CD14-positive monocyte (primary cell): ENCODE data around the gene CDH4. TPM values are rescaled to one million over a fixed set of nuclear protein-coding genes. Genes with fewer than 3 reads are reported as not detected.

Source experiments
- DNase-seq, 3 donors: peaks; one replicate each; pipeline ENCODE4 v3.0.0-alpha.2; 2011 to 2022
- H2AFZ ChIP-seq: 2 replicates; pipeline ENCODE4 v1.6.0; 2012; ENCODE audit warnings: mild to moderate bottlenecking, low read depth, low read length, inconsistent platforms; ENCODE audit not compliant: insufficient read depth, poor library complexity, severe bottlenecking
- H3K27ac ChIP-seq, 2 donors: 1 replicate in 1 of 2; 2 replicates in 1 of 2; pipeline ENCODE4 v1.5.1; 2012 to 2013; ENCODE audit warnings: low read length in 2 of 2, control low read depth in 1 of 2, inconsistent platforms in 1 of 2, low read depth in 1 of 2, mild to moderate bottlenecking in 1 of 2
- H3K27me3 ChIP-seq, 2 donors: one replicate each; pipeline versions ENCODE4 v1.6.0 to v1.6.1; 2011 to 2013; ENCODE audit warnings: low read length in 2 of 2; ENCODE audit not compliant: control insufficient read depth in 2 of 2, insufficient read depth in 2 of 2
- H3K36me3 ChIP-seq, 2 donors: replicated peaks in 1 of 2; 1 replicate in 1 of 2; 2 replicates in 1 of 2; pipeline versions ENCODE4 v1.5.1 to v1.6.1; 2012 to 2013; ENCODE audit warnings: low read length in 2 of 2, control low read depth in 1 of 2, inconsistent platforms in 1 of 2, mild to moderate bottlenecking in 1 of 2; ENCODE audit not compliant: insufficient read depth in 2 of 2, control insufficient read depth in 1 of 2
- H3K4me1 ChIP-seq, 2 donors: 1 replicate in 1 of 2; 2 replicates in 1 of 2; pipeline versions ENCODE4 v1.5.1 to v1.6.1; 2012 to 2013; ENCODE audit warnings: low read length in 2 of 2, control low read depth in 1 of 2, inconsistent platforms in 1 of 2, mild to moderate bottlenecking in 1 of 2, moderate library complexity in 1 of 2; ENCODE audit not compliant: insufficient read depth in 2 of 2, control insufficient read depth in 1 of 2
- H3K4me2 ChIP-seq: replicated peaks from 2 replicates; pipeline ENCODE3; 2012; ENCODE audit warnings: low read length, moderate library complexity, mild to moderate bottlenecking; ENCODE audit not compliant: poor library complexity, severe bottlenecking; ENCODE audit errors: extremely low read depth
- H3K4me3 ChIP-seq, 3 experiments: fragments of 200-600 bp in 1 of 3; sonication (generic) in 1 of 3; replicated peaks in 1 of 3; 1 replicate in 2 of 3; 2 replicates in 1 of 3; pipeline ENCODE4 v1.5.1; 2011 to 2013; ENCODE audit warnings: low read length in 3 of 3, mild to moderate bottlenecking in 3 of 3, control low read depth in 2 of 3, low read depth in 2 of 3, inconsistent platforms in 1 of 3, moderate library complexity in 1 of 3
- H3K79me2 ChIP-seq: 2 replicates; pipeline ENCODE4 v1.6.0; 2012; ENCODE audit warnings: mild to moderate bottlenecking, control low read depth, inconsistent platforms, low read length, moderate library complexity; ENCODE audit not compliant: insufficient read depth
- H3K9ac ChIP-seq: 2 replicates; pipeline ENCODE4 v1.6.0; 2017; ENCODE audit warnings: low read length, mild to moderate bottlenecking; ENCODE audit not compliant: insufficient read depth, poor library complexity, severe bottlenecking
- H3K9me3 ChIP-seq, 2 donors: replicated peaks in 1 of 2; 1 replicate in 1 of 2; 2 replicates in 1 of 2; pipeline versions ENCODE4 v1.5.1 to v1.6.1; 2012 to 2013; ENCODE audit warnings: low read length in 2 of 2, control low read depth in 1 of 2; ENCODE audit not compliant: control insufficient read depth in 1 of 2, insufficient read depth in 1 of 2
- H4K20me1 ChIP-seq: 2 replicates; pipeline ENCODE4 v1.6.0; 2012; ENCODE audit warnings: mild to moderate bottlenecking, low read length, control low read depth, moderate library complexity; ENCODE audit not compliant: insufficient read depth
- H3K27ac Mint-ChIP-seq, 7 donors: one replicate each; pipeline ENCODE4 v1.8.0; 2020; ENCODE audit warnings: mild to moderate bottlenecking in 7 of 7, mixed read lengths in 7 of 7, moderate library complexity in 6 of 7, inconsistent platforms in 2 of 7
- H3K27me3 Mint-ChIP-seq, 3 donors: one replicate each; pipeline ENCODE4 v1.8.0; 2021 to 2022; ENCODE audit warnings: low read depth in 3 of 3, mild to moderate bottlenecking in 3 of 3, mixed read lengths in 3 of 3, moderate library complexity in 3 of 3, inconsistent platforms in 1 of 3
- H3K36me3 Mint-ChIP-seq, 2 donors: one replicate each; pipeline ENCODE4 v1.8.0; 2020; ENCODE audit warnings: mixed read lengths in 2 of 2, inconsistent platforms in 1 of 2, mild to moderate bottlenecking in 1 of 2
- H3K4me1 Mint-ChIP-seq: one replicate; pipeline ENCODE4 v1.8.0; 2020; ENCODE audit warnings: mild to moderate bottlenecking, mixed read lengths
- H3K4me3 Mint-ChIP-seq, 2 donors: one replicate each; pipeline ENCODE4 v1.8.0; 2020; ENCODE audit warnings: mild to moderate bottlenecking in 2 of 2, mixed read lengths in 2 of 2, moderate library complexity in 1 of 2
- H3K9me3 Mint-ChIP-seq, 7 donors: one replicate each; pipeline ENCODE4 v1.8.0; 2020 to 2022; ENCODE audit warnings: mixed read lengths in 7 of 7, mild to moderate bottlenecking in 6 of 7, moderate library complexity in 6 of 7, inconsistent platforms in 2 of 7
- CTCF ChIP-seq: fragments of 200-600 bp; IDR thresholded peaks from one replicate; pipeline ENCODE4 v1.8.0; 2022; ENCODE audit warnings: antibody characterized with exemption, mild to moderate bottlenecking
- WGBS: methylation state at CpG from one replicate; pipeline ENCODE4 v1.1.5; 2013; ENCODE audit warnings: missing lambda C conversion rate; ENCODE audit not compliant: insufficient coverage; 5-methylcytosine and 5-hydroxymethylcytosine counted together
- intact Hi-C, 2 donors: fragments of 100-400 bp; cut with micrococcal nuclease; formaldehyde crosslinking; loops; one replicate each; pipeline versions ENCODE4 v1.15.0 to v1.15.1; 2023
- polyA plus RNA-seq, 3 donors: library from polyadenylated mRNA; depleted of rRNA in 1 of 3; unstranded in 2 of 3; stranded (reverse) in 1 of 3; fragments of 300-500 nt in 2 of 3; fragments of >200 nt in 1 of 3; fragmentation: Illumina TruSeq in 2 of 3; gene quantifications; 1 replicate in 2 of 3; 2 replicates in 1 of 3; pipeline ENCODE4 v1.2.3, GENCODE V29; 2012 to 2021

The CDH4 gene
- polyA plus RNA-seq, 3 donors = not detected

DNA sequence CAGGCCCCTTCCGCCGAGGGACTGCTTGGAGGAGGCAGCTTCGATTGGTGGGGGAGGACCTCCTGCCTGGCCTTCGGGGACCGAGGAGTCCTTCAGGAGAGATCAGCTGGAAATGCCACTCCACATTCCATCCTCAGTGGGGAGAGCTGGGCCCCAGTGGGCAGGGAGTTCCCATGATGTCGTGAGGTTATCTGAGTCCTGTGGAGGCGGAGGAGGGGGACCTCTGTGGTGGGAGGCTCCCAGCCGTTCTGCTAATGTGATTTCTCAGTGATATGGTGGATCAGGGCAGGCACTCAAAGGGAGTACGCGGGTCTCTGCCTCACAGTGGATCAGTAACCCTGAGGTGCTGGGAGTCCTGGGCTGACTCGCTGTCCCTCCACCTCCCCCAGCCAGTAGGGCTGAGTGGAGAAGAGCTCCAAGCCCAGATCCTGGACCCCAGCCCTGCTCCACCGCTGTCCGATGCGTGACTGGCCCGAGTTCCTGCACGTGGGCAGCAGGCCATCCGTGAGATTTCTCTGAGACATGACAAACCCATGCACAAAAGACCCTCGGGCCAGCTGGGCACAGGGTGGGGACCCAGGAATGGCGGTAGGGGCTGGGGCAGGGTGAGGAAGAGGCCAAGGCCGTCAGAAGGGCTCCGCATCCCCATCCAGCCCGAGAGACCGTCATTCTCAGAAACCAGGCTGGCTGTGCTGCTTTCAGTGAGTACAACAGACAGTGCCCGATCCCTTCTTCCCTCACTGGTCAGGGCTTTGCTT lies 617.9 kb downstream of the CDH4 start:
- no peak for TF ChIP-seq CTCF
- Mint-ChIP-seq H3K9me3 (peaks cover 3 to 71% (median 51%) of the 10 kb centered on the region in 7 donors), H3K36me3 (no peaks in the 10 kb centered on the region), H3K27ac (no peak overlapping the region), H3K4me1 (no peaks in the 10 kb centered on the region), H3K27me3 (peaks cover 0 to 2% (median 0%) of the 10 kb centered on the region in 3 donors), H3K4me3 (no peak overlapping the region)
- no peaks in the 10 kb centered on the region for H3K27me3 ChIP-seq
- no peak for DNase-seq
- H3K4me3 ChIP-seq = no peak overlapping the region
- no peaks in the 10 kb centered on the region for H3K79me2 ChIP-seq
- H3K27ac ChIP-seq = no peak overlapping the region
- H2AFZ ChIP-seq = no peak overlapping the region
- no peak overlapping the region for H3K4me2 ChIP-seq
- intact Hi-C loops = no loop called here
- no peaks in the 10 kb centered on the region for H4K20me1 ChIP-seq
- peaks cover 9 to 92% of the 10 kb centered on the region in 2 donors for H3K9me3 ChIP-seq
- no peaks in the 10 kb centered on the region for H3K36me3 ChIP-seq
- H3K9ac ChIP-seq = no peak overlapping the region
- no peaks in the 10 kb centered on the region for H3K4me1 ChIP-seq
- WGBS = 84% methylated on average over 11 of the region's 24 CpGs

DNA sequence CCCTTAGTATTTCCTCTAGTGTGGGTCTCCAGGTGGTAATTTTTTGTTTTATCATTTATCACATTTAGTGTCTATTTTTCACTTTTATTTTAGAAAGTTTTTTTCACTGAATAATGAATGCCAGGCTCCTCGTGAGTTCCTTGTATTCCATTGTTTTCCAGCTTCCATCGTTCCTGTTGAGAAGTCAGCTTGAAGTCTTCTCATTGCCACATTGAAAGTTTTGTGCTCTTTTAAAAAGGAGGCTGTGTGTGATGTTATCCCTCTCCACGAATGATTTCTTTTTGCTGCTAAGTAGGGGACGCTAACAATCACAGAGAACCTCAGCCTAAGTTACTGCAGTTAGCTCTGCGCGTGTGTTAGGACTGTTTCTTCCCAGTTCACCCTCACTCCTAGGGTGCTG lies 619.1 kb downstream of the CDH4 start:
- peaks cover 3 to 76% (median 53%) of the 10 kb centered on the region in 7 donors for H3K9me3 Mint-ChIP-seq
- no peaks in the 10 kb centered on the region for H3K79me2 ChIP-seq
- no peaks in the 10 kb centered on the region for H3K36me3 Mint-ChIP-seq
- H3K4me3 Mint-ChIP-seq = no peak overlapping the region
- no peak for TF ChIP-seq CTCF
- H3K27ac Mint-ChIP-seq = no peak overlapping the region
- no peak overlapping the region for H3K4me3 ChIP-seq
- H3K9me3 ChIP-seq = peaks cover 9 to 95% of the 10 kb centered on the region in 2 donors
- H3K4me2 ChIP-seq = no peak overlapping the region
- no CpG with 5 or more reads among the region's 6 CpGs for WGBS
- DNase-seq = no peak
- H3K4me1 ChIP-seq = no peaks in the 10 kb centered on the region
- H3K27me3 Mint-ChIP-seq = peaks cover 0 to 2% (median 0%) of the 10 kb centered on the region in 3 donors
- H3K36me3 ChIP-seq = no peaks in the 10 kb centered on the region
- no peaks in the 10 kb centered on the region for H3K27me3 ChIP-seq
- H3K9ac ChIP-seq = no peak overlapping the region
- no peaks in the 10 kb centered on the region for H4K20me1 ChIP-seq
- no peaks in the 10 kb centered on the region for H3K4me1 Mint-ChIP-seq
- intact Hi-C loops = no loop called here
- H2AFZ ChIP-seq = no peak overlapping the region
- no peak overlapping the region for H3K27ac ChIP-seq
